ENCODE data around the gene CBLB.

- TF ChIP-seq POLR2A (IDR thresholded peaks at IDR 0.05; ENCODE audit: low read depth, low read length), result no peak
- TF ChIP-seq CTCF (conservative IDR thresholded peaks at IDR 0.05; ENCODE audit: low read depth, low read length), result no peak
- no peak for TF ChIP-seq CEBPB (IDR thresholded peaks at IDR 0.05; ENCODE audit: low read depth, low read length)
- no peak for TF ChIP-seq RFX5 (IDR thresholded peaks at IDR 0.05; ENCODE audit: low read depth, low read length)
- no peak for TF ChIP-seq MAZ (IDR thresholded peaks at IDR 0.05; ENCODE audit: borderline replicate concordance, low read depth, low read length)
- TF ChIP-seq RCOR1 (IDR thresholded peaks at IDR 0.05; ENCODE audit: insufficient replicate concordance, low read length), result no peak
- no peak for TF ChIP-seq CHD1 (IDR thresholded peaks at IDR 0.05; ENCODE audit: low read depth, low read length)
Measured at GRCh38 chr3:105722943-105723556, 145.8 kb downstream of the CBLB start.
